Suprapubic skin (tissue), 4 donors: ENCODE data around the gene GRIFIN. TPM values are rescaled to one million over a fixed set of nuclear protein-coding genes. Genes with fewer than 3 reads are reported as not detected.

Experiments used
- DNase-seq, 2 donors: peaks; one replicate each; pipeline ENCODE4 v3.0.0-alpha.2; 2019; ENCODE audit warnings: low spot score in 2 of 2
- H3K27ac ChIP-seq: fragments of 200-600 bp; sonication (generic); one replicate; pipeline ENCODE4 v1.5.1; 2019
- H3K27me3 ChIP-seq: fragments of 200-600 bp; sonication (generic); one replicate; pipeline ENCODE4 v1.5.1; 2019
- H3K36me3 ChIP-seq: fragments of 200-600 bp; sonication (generic); one replicate; pipeline ENCODE4 v1.5.1; 2019
- H3K4me1 ChIP-seq: fragments of 200-600 bp; sonication (generic); one replicate; pipeline ENCODE4 v1.5.1; 2019
- H3K4me3 ChIP-seq: fragments of 200-600 bp; sonication (generic); one replicate; pipeline ENCODE4 v1.5.1; 2019; ENCODE audit warnings: mild to moderate bottlenecking
- H3K9me3 ChIP-seq: fragments of 200-600 bp; sonication (generic); one replicate; pipeline ENCODE4 v1.5.1; 2019
- CTCF ChIP-seq, 2 donors: fragments of 200-600 bp in 1 of 2; fragments of 450-650 bp in 1 of 2; sonication (generic) in 1 of 2; IDR thresholded peaks; one replicate each; pipeline ENCODE4 v1.5.1; 2016 to 2019; ENCODE audit warnings: antibody characterized with exemption in 2 of 2, mild to moderate bottlenecking in 1 of 2, moderate library complexity in 1 of 2
- EP300 ChIP-seq: sonication (generic); formaldehyde crosslinking; IDR thresholded peaks from one replicate; pipeline ENCODE4 v1.6.1; 2017; ENCODE audit warnings: antibody characterized with exemption
- POLR2A ChIP-seq, 2 donors: fragments of 450-650 bp; IDR thresholded peaks; one replicate each; pipeline ENCODE4 v1.6.1; 2017; ENCODE audit warnings: antibody characterized with exemption in 2 of 2, mild to moderate bottlenecking in 2 of 2, moderate library complexity in 2 of 2
- POLR2AphosphoS5 ChIP-seq, 3 donors: sonication (generic); formaldehyde crosslinking; IDR thresholded peaks; one replicate each; pipeline ENCODE4 v1.6.1; 2017; ENCODE audit warnings: antibody characterized with exemption in 3 of 3
- WGBS: methylation state at CpG from one replicate; pipeline ENCODE4 v1.1.5; 2018; 5-methylcytosine and 5-hydroxymethylcytosine counted together
- total RNA-seq, 4 donors: library from RNA; depleted of rRNA; stranded (reverse); fragments of >200 nt; gene quantifications; one replicate each; pipeline ENCODE4 v1.1.0, GENCODE V29; 2016

The GRIFIN gene
- total RNA-seq, 4 donors from 2014 or later, result not detected

- H3K27me3 ChIP-seq, result peaks cover 22% of the 10 kb centered on the region
- DNase-seq, result no peak
- TF ChIP-seq EP300 (no peak), POLR2AphosphoS5 (IDR thresholded peaks at IDR 0.05) (no peak), CTCF (IDR thresholded peaks at IDR 0.05) (no peak), POLR2A (IDR thresholded peaks at IDR 0.05) (no peak)
These were observed 19.5 kb upstream of the GRIFIN start for GRCh38 chr7:2495418-2496299.

GRCh38 chr7:2494191-2495130 is 18.3 kb upstream of the GRIFIN start:
- Histone ChIP-seq H3K27me3 (peaks cover 22% of the 10 kb centered on the region), H3K27ac (no peak overlapping the region), H3K4me3 (no peak overlapping the region), H3K4me1 (peaks cover 22% of the 10 kb centered on the region), H3K36me3 (no peaks in the 10 kb centered on the region), H3K9me3 (no peaks in the 10 kb centered on the region)
- WGBS, result 74% methylated on average over 13 of the region's 32 CpGs
- no peak for TF ChIP-seq CTCF (IDR thresholded peaks at IDR 0.05)
- no peak for TF ChIP-seq POLR2A (IDR thresholded peaks at IDR 0.05)
- TF ChIP-seq POLR2AphosphoS5 (IDR thresholded peaks at IDR 0.05), result no peak
- no peak for TF ChIP-seq EP300
- no peak for DNase-seq

More at GRCh38 chr7:2495418-2496299, 19.5 kb upstream of the GRIFIN start:
- H3K9me3 ChIP-seq, result no peaks in the 10 kb centered on the region
- 68% methylated on average over 20 of the region's 25 CpGs for WGBS
- no peak overlapping the region for H3K27ac ChIP-seq
- H3K36me3 ChIP-seq, result no peaks in the 10 kb centered on the region
- no peak overlapping the region for H3K4me3 ChIP-seq
- H3K4me1 ChIP-seq, result peaks cover 14% of the 10 kb centered on the region

DNA sequence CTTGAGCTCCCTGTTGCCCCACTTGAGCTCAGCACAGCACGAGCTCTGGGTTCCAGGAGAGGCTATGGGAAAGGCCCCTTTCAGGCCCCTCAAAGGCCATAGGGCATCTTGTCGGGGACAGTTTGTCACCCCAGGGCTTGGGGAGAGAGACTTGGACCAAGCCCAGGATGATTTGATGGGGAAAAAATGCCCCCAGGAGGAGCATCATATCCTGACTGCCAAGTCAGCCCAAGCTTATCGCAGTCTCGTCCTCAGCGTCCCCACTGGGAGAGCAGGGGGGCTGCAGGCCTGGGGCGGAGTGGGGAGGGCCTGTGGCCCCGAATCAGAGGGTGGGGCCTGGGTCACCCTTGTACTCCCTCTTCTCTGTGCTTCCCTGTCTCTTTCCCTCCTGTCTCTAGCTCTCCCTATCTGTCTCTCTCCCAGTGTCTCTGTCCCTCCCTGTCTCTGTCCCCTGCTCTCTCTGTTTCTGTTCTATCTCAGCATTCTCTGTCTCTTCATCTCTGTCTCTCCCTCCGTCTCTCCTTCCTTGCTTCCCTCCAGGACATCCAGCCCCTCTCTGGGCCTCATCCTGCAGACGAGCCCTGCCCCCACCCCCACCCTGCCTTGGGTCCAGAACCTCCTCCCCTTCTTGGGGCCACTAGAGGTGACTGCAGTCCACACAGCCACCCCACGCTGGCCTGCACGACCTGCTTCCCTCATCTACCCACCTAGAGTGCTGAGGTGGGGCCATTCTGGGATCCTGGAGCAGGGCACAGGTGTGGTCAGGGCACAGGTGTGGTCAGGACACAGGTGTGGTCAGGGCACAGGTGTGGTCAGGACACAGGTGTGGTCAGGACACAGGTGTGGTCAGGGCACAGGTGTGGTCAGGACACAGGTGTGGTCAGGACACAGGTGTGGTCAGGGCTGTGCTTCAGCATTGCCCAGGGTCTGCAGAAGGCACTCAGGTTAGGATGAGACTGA is 17.3 kb upstream of the GRIFIN start:
- Histone ChIP-seq H3K27ac (no peak overlapping the region), H3K4me3 (no peak overlapping the region), H3K4me1 (peaks cover 32% of the 10 kb centered on the region), H3K9me3 (no peaks in the 10 kb centered on the region), H3K27me3 (peaks cover 20% of the 10 kb centered on the region), H3K36me3 (no peaks in the 10 kb centered on the region)
- WGBS, result 39% methylated on average over 9 of the region's 11 CpGs
- DNase-seq, result no peak
- TF ChIP-seq EP300 (no peak), CTCF (IDR thresholded peaks at IDR 0.05) (no peak), POLR2A (IDR thresholded peaks at IDR 0.05) (no peak), POLR2AphosphoS5 (IDR thresholded peaks at IDR 0.05) (no peak)

DNA sequence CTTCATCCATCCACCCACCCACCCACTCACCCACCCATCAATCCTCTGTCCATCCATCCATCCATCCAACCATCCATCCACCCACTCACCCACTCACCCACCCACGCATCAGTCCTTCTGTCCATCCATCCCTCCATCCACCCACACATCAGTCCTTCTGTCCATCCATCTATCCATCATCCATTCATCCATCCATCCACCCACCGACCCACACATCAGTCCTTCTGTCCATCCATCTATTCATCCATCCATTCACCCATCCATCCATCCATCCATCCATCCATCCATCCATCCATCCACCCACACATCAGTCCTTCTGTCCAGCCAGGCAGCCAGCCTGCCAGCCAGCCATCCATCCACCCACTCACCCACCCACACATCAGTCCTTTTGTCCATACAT is 15.8 kb upstream of the GRIFIN start:
- no peaks in the 10 kb centered on the region for H3K9me3 ChIP-seq
- H3K36me3 ChIP-seq, result no peaks in the 10 kb centered on the region
- no peak overlapping the region for H3K27ac ChIP-seq
- no peak overlapping the region for H3K4me3 ChIP-seq
- H3K27me3 ChIP-seq, result peaks cover 10% of the 10 kb centered on the region
- TF ChIP-seq POLR2A (IDR thresholded peaks at IDR 0.05), result no peak
- no peak for TF ChIP-seq CTCF (IDR thresholded peaks at IDR 0.05)
- 94% methylated on average over 2 of the region's 2 CpGs for WGBS
- no peak for DNase-seq
- peaks cover 43% of the 10 kb centered on the region for H3K4me1 ChIP-seq
